K562 (cell line): ENCODE data around the gene DLGAP1.

Source experiments
- C11orf30 ChIP-seq: fragments of 450-650 bp; IDR thresholded peaks from 2 replicates; pipeline ENCODE4 v1.6.1; 2016; ENCODE audit warnings: low read depth, mild to moderate bottlenecking
- EZH2 ChIP-seq: IDR thresholded peaks from 2 replicates; pipeline ENCODE4 v1.6.1; 2012; ENCODE audit warnings: low read depth, mild to moderate bottlenecking, inconsistent platforms, low read length, borderline replicate concordance
- NR2F6 ChIP-seq: fragments of 450-650 bp; formaldehyde crosslinking; IDR thresholded peaks from 2 replicates; pipeline ENCODE4 v1.4.0; 2020; ENCODE audit warnings: mild to moderate bottlenecking
- SIX5 ChIP-seq, 2 experiments: IDR thresholded peaks; 2 replicates each; pipeline ENCODE4 v1.6.1; 2011; ENCODE audit warnings: low read length in 2 of 2, borderline replicate concordance in 1 of 2, low read depth in 1 of 2, mild to moderate bottlenecking in 1 of 2, moderate library complexity in 1 of 2; ENCODE audit not compliant: insufficient read depth in 1 of 2
- SOX6 ChIP-seq: fragments of 450-650 bp; IDR thresholded peaks from 2 replicates; pipeline ENCODE4 v1.6.1; 2014; ENCODE audit warnings: mild to moderate bottlenecking
- TBL1XR1 ChIP-seq, 2 experiments: IDR thresholded peaks; 2 replicates each; pipeline ENCODE4 v1.6.1; 2012; ENCODE audit warnings: improper control_type of control experiment in 2 of 2, low read length in 2 of 2, mild to moderate bottlenecking in 1 of 2
- TGIF2 ChIP-seq: sonication (generic); formaldehyde crosslinking; IDR thresholded peaks from 2 replicates; pipeline ENCODE4 v1.8.1; 2022; ENCODE audit warnings: mild to moderate bottlenecking, missing genetic modification reagents, moderate library complexity
- ZBTB1 ChIP-seq: sonication (generic); formaldehyde crosslinking; IDR thresholded peaks from 2 replicates; pipeline ENCODE4 v1.8.1; 2023; ENCODE audit warnings: missing genetic modification reagents, low read depth, mild to moderate bottlenecking, borderline replicate concordance
- ZNF24 ChIP-seq: fragments of 450-650 bp; IDR thresholded peaks from 2 replicates; pipeline ENCODE4 v1.6.1; 2016
- TF ChIP-seq, protein P1 (sequence below), 3 experiments: IDR thresholded peaks in 2 of 3; conservative IDR thresholded peaks in 1 of 3; 2 replicates each; pipeline ENCODE4 v1.5.1; 2011 to 2012; ENCODE audit warnings: low read length in 3 of 3, mild to moderate bottlenecking in 3 of 3, control low read depth in 2 of 3, improper control_type of control experiment in 1 of 3, inconsistent platforms in 1 of 3, low read depth in 1 of 3, mixed read lengths in 1 of 3, moderate library complexity in 1 of 3; ENCODE audit not compliant: insufficient read depth in 2 of 3
- TF ChIP-seq, protein P2 (sequence below): sonication (generic); formaldehyde crosslinking; IDR thresholded peaks from 2 replicates; pipeline ENCODE4 v1.8.0; 2022; ENCODE audit warnings: mild to moderate bottlenecking, missing genetic modification reagents
- TF ChIP-seq, protein P3 (sequence below): IDR thresholded peaks from 3 replicates; pipeline ENCODE4 v1.6.1; 2011; ENCODE audit warnings: borderline replicate concordance, mild to moderate bottlenecking, moderate library complexity; ENCODE audit not compliant: insufficient read length; ENCODE audit errors: extremely low read depth

DNA sequence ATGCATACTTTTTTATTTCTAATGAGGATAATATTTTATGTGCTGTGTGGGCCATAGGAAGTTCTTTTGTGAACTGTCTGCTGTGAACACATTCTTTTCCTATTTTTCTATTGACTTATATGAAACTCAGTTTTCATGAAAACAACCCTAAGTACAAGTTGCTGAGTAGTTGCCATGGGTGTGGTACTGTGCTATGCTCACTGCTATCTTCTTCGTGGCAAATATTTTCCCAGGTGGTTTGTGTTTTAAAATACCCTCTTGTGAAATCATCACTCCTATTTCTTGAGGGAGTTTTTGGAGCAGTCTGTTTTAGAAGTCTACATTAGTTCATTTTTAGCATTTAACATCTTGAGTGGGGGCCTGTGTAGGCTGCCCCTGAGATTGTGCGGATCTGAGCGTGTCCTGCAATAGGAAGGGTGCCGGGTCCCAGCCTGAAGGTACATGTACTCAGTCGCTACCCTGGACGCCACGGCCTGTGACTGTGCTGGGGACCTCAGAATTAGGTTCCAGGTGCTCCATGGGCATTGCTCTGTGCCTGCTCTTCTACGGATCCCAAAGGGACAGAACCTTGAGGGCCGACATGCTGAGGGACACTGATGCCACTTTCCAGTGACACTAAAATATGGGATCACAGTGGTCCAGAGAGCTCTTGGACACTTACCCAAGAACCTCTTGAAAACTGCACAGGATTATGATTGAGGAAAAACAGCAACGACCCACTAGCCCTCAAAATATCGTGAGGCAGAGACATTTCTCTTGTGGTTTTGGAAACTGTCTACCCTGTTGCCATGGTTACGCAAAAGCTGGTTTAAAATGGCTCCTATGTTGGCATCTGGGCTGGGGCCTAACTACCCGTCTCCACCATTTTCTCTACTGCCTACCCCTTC, 524.7 kb downstream of the DLGAP1 start:
- TF ChIP-seq SIX5 (IDR thresholded peaks at IDR 0.05; ENCODE audit: borderline replicate concordance in 1 of 2, insufficient read depth in 1 of 2, low read depth in 1 of 2, low read length in 2 of 2) (no peak), SOX6 (no peak), NR2F6 (CRISPR knock-in tag) (no peak), ZBTB1 (no peak), EZH2 (no peak), TGIF2 (CRISPR knock-in tag) (no peak), C11orf30 (no peak), TBL1XR1 (IDR thresholded peaks at IDR 0.05; ENCODE audit: low read length in 2 of 2) (no peak), ZNF24 (no peak)
- TF ChIP-seq, protein P1, sequence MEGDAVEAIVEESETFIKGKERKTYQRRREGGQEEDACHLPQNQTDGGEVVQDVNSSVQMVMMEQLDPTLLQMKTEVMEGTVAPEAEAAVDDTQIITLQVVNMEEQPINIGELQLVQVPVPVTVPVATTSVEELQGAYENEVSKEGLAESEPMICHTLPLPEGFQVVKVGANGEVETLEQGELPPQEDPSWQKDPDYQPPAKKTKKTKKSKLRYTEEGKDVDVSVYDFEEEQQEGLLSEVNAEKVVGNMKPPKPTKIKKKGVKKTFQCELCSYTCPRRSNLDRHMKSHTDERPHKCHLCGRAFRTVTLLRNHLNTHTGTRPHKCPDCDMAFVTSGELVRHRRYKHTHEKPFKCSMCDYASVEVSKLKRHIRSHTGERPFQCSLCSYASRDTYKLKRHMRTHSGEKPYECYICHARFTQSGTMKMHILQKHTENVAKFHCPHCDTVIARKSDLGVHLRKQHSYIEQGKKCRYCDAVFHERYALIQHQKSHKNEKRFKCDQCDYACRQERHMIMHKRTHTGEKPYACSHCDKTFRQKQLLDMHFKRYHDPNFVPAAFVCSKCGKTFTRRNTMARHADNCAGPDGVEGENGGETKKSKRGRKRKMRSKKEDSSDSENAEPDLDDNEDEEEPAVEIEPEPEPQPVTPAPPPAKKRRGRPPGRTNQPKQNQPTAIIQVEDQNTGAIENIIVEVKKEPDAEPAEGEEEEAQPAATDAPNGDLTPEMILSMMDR (IDR thresholded peaks at IDR 0.05 in 2 of 3, conservative IDR thresholded peaks at IDR 0.05 in 1 of 3; ENCODE audit: insufficient read depth in 2 of 3, low read depth in 1 of 3, low read length in 3 of 3): no peak
- TF ChIP-seq, protein P2, sequence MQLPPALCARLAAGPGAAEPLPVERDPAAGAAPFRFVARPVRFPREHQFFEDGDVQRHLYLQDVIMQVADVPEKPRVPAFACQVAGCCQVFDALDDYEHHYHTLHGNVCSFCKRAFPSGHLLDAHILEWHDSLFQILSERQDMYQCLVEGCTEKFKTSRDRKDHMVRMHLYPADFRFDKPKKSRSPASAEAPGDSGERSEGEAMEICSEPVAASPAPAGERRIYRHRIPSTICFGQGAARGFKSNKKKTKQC (CRISPR knock-in tag): no peak
- TF ChIP-seq, protein P3, sequence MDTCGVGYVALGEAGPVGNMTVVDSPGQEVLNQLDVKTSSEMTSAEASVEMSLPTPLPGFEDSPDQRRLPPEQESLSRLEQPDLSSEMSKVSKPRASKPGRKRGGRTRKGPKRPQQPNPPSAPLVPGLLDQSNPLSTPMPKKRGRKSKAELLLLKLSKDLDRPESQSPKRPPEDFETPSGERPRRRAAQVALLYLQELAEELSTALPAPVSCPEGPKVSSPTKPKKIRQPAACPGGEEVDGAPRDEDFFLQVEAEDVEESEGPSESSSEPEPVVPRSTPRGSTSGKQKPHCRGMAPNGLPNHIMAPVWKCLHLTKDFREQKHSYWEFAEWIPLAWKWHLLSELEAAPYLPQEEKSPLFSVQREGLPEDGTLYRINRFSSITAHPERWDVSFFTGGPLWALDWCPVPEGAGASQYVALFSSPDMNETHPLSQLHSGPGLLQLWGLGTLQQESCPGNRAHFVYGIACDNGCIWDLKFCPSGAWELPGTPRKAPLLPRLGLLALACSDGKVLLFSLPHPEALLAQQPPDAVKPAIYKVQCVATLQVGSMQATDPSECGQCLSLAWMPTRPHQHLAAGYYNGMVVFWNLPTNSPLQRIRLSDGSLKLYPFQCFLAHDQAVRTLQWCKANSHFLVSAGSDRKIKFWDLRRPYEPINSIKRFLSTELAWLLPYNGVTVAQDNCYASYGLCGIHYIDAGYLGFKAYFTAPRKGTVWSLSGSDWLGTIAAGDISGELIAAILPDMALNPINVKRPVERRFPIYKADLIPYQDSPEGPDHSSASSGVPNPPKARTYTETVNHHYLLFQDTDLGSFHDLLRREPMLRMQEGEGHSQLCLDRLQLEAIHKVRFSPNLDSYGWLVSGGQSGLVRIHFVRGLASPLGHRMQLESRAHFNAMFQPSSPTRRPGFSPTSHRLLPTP: no peak
